SKM-1 (cell line): ENCODE data around the gene APCDD1.
A peak's percentile ranks its signal among the peaks of the same experiment; 100 is the strongest.
"Not testable (repeated sequence)": the region's sequence is repeated elsewhere in the genome, so short reads cannot be mapped to it uniquely, and the experiment has no call there.

Source experiments
- DNase-seq: peaks from one replicate; lab custom pipeline; 2025; ENCODE audit not compliant: unreplicated experiment; lab: John Stamatoyannopoulos, UW

APCDD1 gene

DNA sequence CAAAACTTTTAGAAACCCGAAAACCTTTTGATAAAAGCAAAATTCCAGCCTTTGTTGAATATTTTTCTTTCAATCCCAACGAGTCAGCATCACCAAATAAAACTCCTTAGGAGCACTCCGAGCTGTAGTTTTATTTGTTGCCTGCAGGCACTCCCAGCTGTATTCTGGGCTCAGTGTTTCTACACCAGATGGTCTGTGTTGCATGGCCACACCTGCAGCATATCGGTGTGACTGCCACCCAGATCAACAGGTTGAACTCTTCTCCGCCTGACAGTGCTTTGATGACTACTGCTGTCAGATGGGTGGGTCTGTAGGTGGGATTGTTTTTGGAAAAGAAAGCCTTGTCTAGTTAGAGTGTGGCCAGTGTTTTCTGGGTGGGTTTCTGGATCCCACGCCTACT lies 32.7 kb downstream of the APCDD1 start:
- DNase-seq = no peak

DNA sequence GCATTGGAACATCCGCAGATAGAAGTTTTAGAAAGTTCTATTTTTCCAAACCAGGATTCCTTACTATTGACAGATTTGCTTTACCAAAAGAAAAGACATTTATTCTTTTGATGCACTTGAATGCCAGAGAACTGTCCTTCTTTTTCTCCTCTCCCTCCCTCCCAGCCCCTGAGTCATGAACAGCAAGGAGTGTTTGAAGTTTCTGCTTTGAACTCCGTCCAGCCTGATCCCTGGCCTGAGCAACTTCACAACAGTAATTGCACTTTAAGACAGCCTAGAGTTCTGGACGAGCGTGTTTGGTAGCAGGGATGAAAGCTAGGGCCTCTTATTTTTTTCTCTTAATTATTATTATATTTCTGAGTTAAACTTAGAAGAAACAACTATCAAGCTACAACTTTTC lies 33.6 kb downstream of the APCDD1 start:
- no peak for DNase-seq

DNA sequence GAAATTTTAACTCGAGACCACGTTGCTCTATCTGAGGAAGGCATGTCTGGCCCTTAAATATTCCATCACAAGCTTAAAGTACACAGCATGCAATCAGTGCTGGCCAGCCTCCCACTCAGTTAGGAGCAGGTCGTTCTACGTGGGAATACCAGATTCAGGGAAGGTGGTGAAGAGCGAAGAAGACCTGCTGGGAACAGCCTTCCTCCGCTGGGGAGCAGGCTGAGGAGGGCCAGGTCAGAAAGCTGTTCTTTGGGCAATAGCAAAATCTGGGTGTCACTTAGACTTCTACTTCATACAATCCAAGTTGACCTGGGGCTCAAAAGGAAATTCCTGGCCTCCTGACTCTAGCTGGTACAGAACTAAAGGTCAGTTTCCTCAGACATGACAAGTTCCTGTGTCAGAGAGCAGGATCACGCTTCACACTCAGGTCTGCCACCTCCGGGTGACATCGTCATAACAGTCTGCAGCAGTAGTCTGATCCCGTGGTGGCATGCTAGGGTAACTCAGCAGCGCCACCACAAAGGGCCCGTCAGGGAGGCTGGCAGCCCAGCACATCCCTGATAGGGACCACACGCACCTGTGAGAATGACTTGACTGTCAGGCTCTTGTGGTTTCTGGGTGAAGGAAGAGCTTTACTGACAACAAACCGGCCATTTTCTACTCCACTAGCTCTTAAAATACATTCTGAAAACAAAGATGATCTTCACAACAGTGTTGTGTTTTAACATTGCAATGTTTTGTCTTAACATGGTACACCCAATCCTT lies 36.1 kb downstream of the APCDD1 start:
- peak; percentile 43 for DNase-seq

DNA sequence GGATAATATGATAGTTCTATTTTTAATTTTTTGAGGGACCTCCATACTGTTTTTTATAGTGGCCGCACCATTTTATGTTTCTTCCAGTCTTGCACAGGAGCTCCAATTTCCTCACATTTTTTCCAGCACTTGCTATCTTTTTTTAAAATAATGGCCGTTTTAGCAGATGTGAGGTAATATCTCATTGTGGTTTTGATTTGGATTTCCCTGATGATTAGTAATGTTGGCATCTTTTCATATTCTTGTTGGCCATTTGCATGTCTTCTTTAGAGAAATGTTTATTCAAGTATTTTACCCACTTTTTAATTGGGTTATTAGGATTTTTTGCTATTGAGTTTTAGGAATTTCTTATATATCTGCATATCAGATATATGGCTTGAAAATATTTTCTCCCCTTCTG lies 41.5 kb downstream of the APCDD1 start:
- DNase-seq = no peak

DNA sequence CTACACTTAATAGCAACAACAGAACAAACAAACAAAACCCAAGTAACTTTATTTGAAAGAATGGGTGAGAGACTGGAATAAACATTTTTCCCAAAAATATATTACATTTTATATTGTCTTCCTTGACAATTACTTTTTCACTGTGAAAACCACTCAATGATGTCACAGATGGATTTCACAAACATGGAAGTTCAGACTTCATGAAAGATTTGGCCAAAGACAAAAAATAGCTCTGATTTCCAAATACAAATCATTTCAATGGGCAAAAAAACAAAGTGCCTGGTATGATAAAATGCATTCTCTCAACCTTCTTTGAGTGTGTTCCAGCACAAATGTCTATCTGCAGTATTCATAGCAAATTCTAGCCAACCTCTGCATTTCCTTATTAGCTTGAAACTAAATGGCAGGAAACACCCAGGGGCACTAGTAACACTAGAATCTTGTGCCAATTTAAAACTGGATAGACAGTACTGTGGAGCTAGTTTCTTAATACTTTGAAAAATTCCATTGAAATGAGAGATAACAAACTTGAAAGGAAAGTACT lies 42.8 kb downstream of the APCDD1 start:
- no peak for DNase-seq

DNA sequence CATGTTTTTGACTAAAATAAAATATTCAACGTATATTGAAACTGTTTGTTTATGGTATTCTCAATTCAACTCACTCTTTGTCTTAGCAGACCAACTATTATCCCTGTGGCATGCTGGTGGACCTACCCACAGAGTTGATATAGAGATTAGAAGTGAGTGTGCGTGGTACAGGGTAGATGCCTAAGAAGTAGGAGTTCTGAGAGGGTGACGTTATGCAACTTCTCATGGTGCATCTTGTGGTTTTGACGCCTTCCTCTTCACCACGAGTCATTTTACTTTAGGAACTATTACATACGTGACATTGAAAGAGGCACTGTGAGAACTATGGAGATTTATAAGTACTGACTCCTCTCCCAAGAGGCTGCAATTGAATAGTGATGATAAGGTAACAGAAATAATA lies 44.8 kb downstream of the APCDD1 start:
- DNase-seq = peak; percentile 66

DNA sequence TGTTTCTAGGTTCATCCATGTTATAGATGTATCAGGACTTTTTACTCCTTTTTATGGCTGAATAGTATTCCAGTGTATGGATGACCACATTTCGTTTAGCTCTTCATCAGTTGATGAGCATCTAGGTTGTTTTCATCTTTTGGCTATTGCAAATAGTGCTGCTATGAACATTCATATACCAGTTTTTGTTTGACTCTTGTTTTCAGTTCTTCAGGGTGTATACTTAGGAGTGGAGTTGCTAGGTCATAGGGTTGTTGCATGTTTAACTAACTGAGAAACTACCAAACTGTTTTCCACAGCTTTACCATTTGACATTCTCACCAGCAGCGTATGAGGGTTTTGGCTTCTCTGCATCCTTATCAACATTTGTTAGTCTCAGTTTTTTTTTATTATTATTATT lies 45.6 kb downstream of the APCDD1 start:
- no peak for DNase-seq

DNA sequence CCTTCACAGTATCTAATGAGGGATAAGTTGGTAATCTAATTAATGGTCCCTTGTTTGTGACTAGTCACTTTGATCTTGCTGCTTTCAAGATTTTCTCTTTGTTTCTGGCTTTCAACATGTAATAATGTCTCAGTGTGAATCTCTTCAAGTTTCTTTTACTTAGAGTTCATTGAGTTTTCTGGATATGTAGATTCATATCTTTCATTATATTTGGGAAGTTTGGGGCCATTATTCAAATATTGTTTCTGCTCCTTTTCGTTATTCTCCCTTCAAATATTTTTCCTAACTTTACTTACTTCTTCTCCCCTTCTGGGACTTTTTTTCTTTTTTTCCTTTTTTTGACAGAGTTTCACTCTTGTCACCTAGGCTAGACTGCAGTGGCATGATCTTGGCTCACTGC lies 50.3 kb downstream of the APCDD1 start:
- no peak for DNase-seq

DNA sequence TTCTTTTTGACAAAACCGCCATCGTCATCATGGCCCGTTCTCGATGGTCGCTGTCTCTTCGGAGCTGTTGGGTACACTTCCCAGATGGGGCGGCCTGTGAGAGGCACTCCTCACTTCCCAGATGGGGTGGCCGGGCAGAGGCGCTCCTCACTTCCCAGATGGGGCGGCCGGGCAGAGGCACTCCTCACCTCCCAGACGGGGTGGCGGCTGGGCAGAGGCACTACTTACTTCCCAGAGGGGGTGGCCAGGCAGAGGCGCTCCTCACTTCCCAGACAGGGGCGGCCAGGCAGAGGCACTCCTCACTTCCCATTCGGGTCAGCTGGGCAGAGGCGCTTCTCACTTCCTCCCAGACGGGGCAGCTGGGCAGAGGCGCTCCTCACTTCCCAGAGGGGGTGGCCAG lies 51.5 kb downstream of the APCDD1 start:
- DNase-seq = not testable (repeated sequence)

DNA sequence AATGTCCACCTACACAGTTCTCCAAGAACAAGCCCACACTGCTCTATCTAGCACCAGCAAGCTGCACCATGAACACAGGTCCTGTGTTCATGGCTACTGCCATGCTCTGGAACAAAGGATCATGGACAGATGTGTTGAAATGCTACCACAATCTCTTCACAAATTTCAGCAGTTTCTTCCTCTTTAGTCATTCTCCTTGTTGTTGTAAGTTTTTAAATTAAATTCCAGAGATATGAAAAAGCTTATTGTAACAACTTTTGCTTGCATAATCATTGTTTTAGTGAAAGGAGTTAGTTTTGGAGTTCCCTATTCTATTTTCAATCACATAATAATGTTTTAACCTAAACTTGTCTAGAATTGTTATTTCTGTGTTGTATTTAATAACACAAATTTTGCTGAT lies 54.2 kb downstream of the APCDD1 start:
- no peak for DNase-seq

DNA sequence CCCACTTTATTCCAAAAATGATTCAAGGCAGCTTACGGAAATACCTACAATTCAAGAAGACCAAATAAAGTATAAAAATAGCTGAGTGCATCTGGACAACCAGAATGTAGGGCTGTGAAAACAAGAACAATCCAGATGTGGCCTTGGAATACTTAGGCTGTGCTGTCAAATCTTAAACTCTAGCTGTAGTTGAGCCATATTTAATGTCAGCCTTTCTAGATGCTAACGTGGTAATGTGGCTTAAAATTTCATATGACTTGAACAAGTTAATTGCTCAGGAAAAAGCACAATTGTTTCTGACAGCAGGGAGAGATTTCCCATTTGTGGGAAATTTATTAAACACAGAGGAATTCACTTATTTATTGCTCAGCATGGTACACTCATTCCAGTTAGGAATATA lies 56.8 kb downstream of the APCDD1 start:
- no peak for DNase-seq

DNA sequence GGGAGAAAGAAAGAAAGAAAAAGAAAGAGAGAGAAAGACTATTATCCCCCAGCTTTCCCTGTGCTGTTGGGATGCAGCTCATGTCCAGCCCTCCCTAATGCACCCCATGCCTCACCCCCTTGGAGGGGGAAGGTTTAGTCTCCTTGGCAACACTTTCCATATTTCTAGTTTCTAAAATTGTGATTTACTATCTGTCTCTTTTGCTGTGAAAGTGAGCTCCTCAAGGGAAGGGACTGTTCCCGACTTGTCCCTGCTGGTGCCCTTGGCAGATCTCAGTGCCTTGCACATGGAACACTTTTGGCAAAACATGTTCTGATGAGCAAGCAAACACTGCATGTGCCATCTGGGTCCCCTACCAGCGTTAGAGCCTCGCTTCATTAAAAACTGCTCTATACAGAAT lies 59.6 kb downstream of the APCDD1 start:
- DNase-seq = no peak

DNA sequence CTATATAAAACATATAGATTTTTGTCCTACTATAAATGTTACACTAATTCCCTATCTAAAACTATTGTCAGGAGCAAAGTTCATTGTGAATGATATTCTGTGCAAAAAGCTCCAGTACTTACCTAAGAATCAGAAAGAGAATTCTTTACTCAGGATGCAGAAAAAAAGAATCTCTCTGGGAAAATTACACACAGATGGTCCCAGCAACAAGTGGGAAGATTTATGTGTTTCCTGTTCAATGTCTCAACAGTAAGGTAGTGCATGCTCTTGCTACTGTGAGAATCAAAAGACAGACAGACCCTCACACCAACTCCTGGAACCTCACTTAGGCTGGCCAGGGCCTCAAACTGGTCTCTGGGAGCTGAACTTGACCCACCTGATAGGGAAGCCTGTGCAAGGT lies 60.2 kb downstream of the APCDD1 start:
- DNase-seq = no peak

DNA sequence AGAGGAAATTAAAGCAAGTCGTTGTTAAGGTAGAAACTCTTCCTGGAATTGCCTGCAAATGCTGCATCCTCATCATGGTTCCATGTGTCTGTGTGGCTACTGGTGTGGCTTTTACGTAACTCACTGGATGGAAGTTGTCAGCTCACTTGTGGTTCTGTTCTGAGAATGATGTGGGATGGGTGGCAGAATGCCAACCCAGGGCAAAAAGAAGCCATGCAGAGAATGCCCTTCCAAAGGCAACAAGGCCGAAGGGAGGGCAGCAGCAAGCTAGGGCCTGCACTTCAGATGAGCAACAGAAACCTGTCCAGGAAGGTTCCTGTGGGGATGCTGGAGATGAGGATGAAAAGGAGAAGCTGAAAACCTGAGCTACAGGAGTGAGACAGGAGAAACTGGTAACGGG lies 61.0 kb downstream of the APCDD1 start:
- DNase-seq = no peak

DNA sequence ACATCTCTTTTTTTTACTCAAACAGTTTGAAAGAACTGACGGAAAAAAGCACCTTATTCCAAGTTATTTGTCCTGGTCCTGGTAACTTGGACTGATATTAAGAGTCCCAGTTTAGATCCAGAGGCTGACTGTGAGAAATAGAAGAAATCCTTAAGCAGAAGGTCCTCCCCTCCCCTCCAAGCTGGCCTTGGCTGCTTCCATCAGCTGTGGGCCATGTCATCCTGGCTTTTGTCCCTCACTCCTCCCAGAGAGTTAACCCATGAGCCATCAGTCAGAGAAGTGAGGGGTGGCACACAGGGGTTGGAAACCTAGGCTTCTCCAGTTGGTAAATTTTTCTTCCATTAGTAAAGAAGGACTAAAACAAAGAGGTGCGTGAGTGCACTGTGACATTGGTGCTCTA lies 61.6 kb downstream of the APCDD1 start:
- no peak for DNase-seq

DNA sequence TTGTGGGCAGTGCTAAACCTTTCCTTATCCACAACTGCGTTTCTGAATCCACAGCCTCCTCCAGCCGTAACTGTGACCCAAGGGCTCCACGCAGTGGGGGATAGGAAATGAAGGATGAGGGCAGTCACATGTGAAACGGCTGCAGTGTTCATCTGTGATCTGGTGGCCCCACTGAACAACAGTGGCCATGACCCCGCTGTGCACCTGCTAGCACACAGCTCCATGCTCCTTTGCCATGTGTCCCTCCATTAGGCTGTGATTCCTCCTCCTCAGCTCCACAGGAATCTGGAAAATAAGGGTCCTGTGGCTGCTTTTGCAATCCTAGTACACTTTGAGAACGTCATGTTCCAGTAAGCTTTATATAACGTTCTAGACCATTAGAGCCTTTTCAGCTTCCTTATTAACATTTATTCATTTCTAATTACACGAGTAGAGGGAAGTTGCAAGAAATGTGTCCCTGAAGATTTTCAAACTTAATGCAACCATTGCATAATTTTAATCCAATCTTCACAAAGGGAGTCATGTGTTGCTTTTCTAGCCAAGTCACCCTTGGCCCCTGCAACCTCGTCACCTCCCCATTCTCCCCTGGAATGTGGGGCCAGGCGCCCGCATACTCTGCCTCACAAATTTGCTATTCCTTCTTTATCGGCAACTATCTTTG lies 64.3 kb downstream of the APCDD1 start:
- DNase-seq = no peak

DNA sequence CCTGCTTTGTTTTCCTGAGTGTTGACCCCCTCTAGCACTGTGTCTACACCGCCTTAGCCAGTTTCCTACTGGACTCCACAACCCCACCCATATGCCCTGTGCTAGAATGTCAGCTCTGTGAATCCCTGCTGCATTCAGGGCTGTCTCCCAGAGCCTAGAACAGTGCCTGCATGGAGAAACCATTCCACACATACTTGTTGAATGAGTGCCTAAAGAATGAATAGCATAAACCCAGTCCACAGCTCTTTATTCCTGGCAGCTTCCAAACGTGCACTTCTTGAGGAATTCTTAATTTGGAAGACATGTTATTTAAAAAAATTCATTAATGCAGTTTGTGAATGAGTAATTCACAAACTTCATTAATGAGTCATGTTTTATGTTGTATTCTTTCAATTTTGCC lies 64.9 kb downstream of the APCDD1 start:
- DNase-seq = no peak

DNA sequence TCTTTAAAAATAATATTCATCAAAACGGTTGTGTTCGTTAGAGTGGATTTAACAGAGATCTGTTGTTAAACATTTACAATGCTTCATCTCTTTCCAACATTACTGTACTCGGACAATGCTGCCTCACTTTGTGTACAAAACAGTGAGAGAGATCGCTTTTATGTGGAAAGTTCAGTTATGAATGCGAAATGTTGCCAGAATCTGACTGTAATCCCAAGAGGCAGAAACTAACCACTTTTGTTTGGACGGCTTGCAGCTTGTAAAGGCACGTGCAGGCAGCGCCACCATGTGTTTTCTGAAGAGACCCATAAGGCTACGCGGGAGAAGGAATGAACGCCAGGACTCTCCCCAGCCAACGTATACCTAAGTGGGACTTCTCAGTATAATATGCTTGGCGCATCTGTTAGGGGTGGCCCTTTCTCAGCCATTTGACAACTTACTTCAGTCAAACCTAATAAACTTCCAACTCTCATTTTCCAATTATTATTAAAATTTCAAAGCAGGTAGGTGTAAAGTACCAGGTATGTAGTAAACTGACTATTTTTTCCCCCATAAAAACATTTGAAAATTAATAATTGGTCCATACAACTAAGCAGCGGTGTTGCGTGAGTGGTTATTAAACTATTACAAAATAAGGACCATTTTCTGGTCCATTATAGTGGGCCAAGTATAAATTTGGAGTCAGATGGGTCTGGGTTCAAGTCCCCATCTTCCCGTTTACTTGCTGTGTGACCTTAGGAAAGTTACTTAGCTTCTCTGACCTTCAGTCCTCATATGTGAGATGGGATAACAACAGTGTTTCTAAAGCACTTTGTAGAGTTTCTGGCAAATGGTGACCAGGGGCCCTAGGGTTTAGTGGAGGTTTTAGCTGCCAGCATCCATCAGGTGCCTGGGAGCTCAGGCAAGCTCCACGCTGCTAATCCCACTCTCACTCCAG lies 65.8 kb downstream of the APCDD1 start:
- peak; percentile 71 for DNase-seq

DNA sequence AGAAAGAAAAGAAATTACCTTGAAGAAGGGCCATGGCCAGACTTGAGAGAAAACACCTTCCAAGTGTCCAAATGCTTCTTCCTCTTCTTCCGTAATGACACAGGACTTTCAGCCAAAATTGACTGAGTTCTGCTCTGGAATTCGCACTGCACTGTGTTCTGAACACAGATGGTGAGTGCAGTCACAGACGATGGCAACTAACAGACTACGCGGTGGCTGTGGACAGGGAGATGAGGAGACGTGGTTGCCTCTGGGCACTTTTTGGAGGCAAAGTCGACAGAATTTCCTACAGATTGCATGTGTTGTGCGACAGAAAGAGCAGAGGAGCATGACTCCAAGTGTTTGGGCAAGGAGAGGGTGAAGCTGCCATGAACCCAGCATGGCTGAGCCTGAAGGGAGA lies 67.1 kb downstream of the APCDD1 start:
- no peak for DNase-seq

DNA sequence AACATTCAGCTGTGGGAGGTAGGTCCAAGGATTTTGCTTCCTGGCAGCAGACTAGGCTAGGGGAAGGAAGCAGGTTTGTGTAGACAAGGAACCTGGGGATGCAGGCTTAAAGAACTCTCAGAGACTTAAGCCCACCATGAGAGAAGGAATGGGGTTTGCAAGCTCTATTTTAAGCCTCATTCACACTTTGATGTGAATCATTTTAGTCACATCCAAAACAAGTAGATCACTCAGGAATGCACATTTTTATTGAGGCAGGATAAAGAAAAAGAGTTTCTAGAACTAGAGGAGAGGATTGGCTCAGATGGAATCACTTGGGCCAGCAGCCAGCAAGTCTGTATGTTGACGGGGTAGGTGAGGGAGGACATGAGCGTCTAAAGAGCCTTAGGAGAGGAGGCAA lies 68.1 kb downstream of the APCDD1 start:
- DNase-seq = no peak

DNA sequence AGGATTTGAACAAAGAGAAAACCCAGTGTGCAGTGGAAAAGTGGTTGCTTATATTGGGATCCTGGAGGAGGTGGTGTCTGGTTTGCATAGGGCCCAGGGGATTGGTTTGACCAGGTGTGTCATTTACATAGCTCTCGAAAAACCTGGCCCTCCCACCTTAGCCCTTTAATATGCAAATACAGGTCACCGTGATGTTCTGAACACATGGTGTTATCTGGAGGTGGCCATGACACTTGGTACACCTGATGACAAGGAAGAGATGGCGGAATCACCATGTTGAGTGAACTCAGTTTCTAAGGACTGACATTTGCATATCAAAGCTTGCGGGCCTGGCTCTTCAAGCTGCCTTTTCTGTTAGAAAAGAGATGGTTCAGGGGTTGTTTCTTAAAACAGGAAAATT lies 69.1 kb downstream of the APCDD1 start:
- no peak for DNase-seq
